SK-N-SH (cell line): Measurements from ENCODE around the gene SLC8A2. TPM values are rescaled to one million over a fixed set of nuclear protein-coding genes. Genes with fewer than 3 reads are reported as not detected.

Experiments used
- CTCF ChIA-PET: fragments of 300-600, 350-600 bp; formaldehyde crosslinking; extraction: SDS; loops from one replicate; lab custom pipeline; 2021; lab: Yijun Ruan, JAX
- POLR2A ChIA-PET: fragments of 350-600 bp; sonication (Branson Sonifier 250); formaldehyde crosslinking; extraction: SDS; loops from one replicate; lab custom pipeline; 2020; ENCODE audit warnings: antibody characterized with exemption, inconsistent platforms; lab: Yijun Ruan, JAX
- DNase-seq: peaks from one replicate; pipeline ENCODE4 v3.0.0; 2012
- H2AFZ ChIP-seq: fragments of 200-600 bp; sonication (generic); 2 replicates; pipeline ENCODE4 v1.8.1; 2016; ENCODE audit warnings: antibody characterized with exemption, mild to moderate bottlenecking, low read depth
- H3F3A ChIP-seq: fragments of 200-600 bp; sonication (generic); replicated peaks from 2 replicates; pipeline ENCODE3; 2016; ENCODE audit warnings: antibody characterized with exemption, mild to moderate bottlenecking; ENCODE audit not compliant: insufficient read depth
- H3K27ac ChIP-seq, 2 experiments: fragments of 200-500 bp in 1 of 2; fragments of 200-600 bp in 1 of 2; sonication (Bioruptor generic) in 1 of 2; sonication (generic), shearing (Covaris generic) in 1 of 2; 2 replicates each; pipeline versions ENCODE4 v1.5.1 to v1.6.1; 2014 to 2016; ENCODE audit warnings: low read depth in 2 of 2, inconsistent platforms in 1 of 2, low read length in 1 of 2, mild to moderate bottlenecking in 1 of 2, mixed read lengths in 1 of 2
- H3K27me3 ChIP-seq: fragments of 200-600 bp; sonication (generic), shearing (Covaris generic); 2 replicates; pipeline ENCODE4 v1.6.1; 2016; ENCODE audit warnings: mixed run types; ENCODE audit not compliant: insufficient read depth
- H3K36me3 ChIP-seq, 2 experiments: fragments of 200-500 bp in 1 of 2; fragments of 200-600 bp in 1 of 2; sonication (Bioruptor generic) in 1 of 2; sonication (generic) in 1 of 2; replicated peaks in 1 of 2; 2 replicates each; pipeline versions ENCODE3 to v1.5.1; 2014 to 2016; ENCODE audit warnings: low read length in 1 of 2, mild to moderate bottlenecking in 1 of 2; ENCODE audit not compliant: insufficient read depth in 2 of 2, control insufficient read depth in 1 of 2
- H3K4me1 ChIP-seq, 2 experiments: fragments of 200-500 bp in 1 of 2; fragments of 200-600 bp in 1 of 2; sonication (Bioruptor generic) in 1 of 2; sonication (generic), shearing (Covaris generic) in 1 of 2; 2 replicates each; pipeline versions ENCODE4 v1.5.1 to v1.6.1; 2014 to 2016; ENCODE audit warnings: low read depth in 1 of 2, low read length in 1 of 2, mixed run types in 1 of 2; ENCODE audit not compliant: insufficient read depth in 2 of 2, control insufficient read depth in 1 of 2
- H3K4me2 ChIP-seq: fragments of 200-600 bp; sonication (generic), shearing (Covaris generic); 2 replicates; pipeline ENCODE4 v1.6.1; 2017; ENCODE audit warnings: mixed run types
- H3K4me3 ChIP-seq, 2 experiments: fragments of 200-500 bp in 1 of 2; fragments of 200-600 bp in 1 of 2; sonication (Bioruptor generic) in 1 of 2; sonication (generic), shearing (Covaris generic) in 1 of 2; 2 replicates each; pipeline versions ENCODE4 v1.5.1 to v1.8.1; 2014 to 2016; ENCODE audit warnings: low read depth in 2 of 2, inconsistent platforms in 1 of 2, low read length in 1 of 2, mild to moderate bottlenecking in 1 of 2, mixed read lengths in 1 of 2, moderate library complexity in 1 of 2
- H3K79me2 ChIP-seq: fragments of 200-600 bp; sonication (generic); 2 replicates; pipeline ENCODE4 v1.8.1; 2017; ENCODE audit warnings: mild to moderate bottlenecking; ENCODE audit not compliant: insufficient read depth
- H3K9ac ChIP-seq: fragments of 200-600 bp; sonication (generic); 2 replicates; pipeline ENCODE4 v1.6.1; 2017; ENCODE audit warnings: mixed run types
- H3K9me2 ChIP-seq: fragments of 200-600 bp; sonication (generic); 2 replicates; pipeline ENCODE4 v1.6.1; 2017; ENCODE audit warnings: mixed run types
- H3K9me3 ChIP-seq: fragments of 200-600 bp; sonication (generic); 2 replicates; pipeline ENCODE4 v1.6.1; 2017; ENCODE audit warnings: mixed run types, mild to moderate bottlenecking, moderate library complexity
- H4K20me1 ChIP-seq: fragments of 200-600 bp; sonication (generic); 2 replicates; pipeline ENCODE4 v1.6.1; 2017; ENCODE audit warnings: mild to moderate bottlenecking, mixed run types; ENCODE audit not compliant: insufficient read depth
- EP300 ChIP-seq, 2 experiments: IDR thresholded peaks; 2 replicates each; pipeline versions ENCODE4 v1.4.0 to v1.6.1; 2012; ENCODE audit warnings: borderline replicate concordance in 1 of 2, low read depth in 1 of 2, low read length in 1 of 2
- FOSL2 ChIP-seq: IDR thresholded peaks from 2 replicates; pipeline ENCODE4 v1.4.0; 2012; ENCODE audit warnings: low read depth, mild to moderate bottlenecking, moderate library complexity, borderline replicate concordance
- FOXM1 ChIP-seq: IDR thresholded peaks from 2 replicates; pipeline ENCODE4 v1.4.0; 2012; ENCODE audit warnings: low read depth, mild to moderate bottlenecking
- JUND ChIP-seq: IDR thresholded peaks from 2 replicates; pipeline ENCODE4 v1.4.0; 2012
- MEF2A ChIP-seq: IDR thresholded peaks from 2 replicates; pipeline ENCODE4 v1.4.0; 2012; ENCODE audit warnings: low read depth, borderline replicate concordance
- MXI1 ChIP-seq: IDR thresholded peaks from 2 replicates; pipeline ENCODE4 v1.6.1; 2012; ENCODE audit warnings: mild to moderate bottlenecking, low read depth, low read length, improper control_type of control experiment
- POLR2AphosphoS5 ChIP-seq: IDR thresholded peaks from 2 replicates; pipeline ENCODE4 v1.6.1; 2012; ENCODE audit warnings: low read depth, low read length
- RAD21 ChIP-seq: IDR thresholded peaks from 2 replicates; pipeline ENCODE4 v1.6.1; 2012; ENCODE audit warnings: mild to moderate bottlenecking, low read length
- RFX5 ChIP-seq: IDR thresholded peaks from 2 replicates; pipeline ENCODE4 v1.6.1; 2012; ENCODE audit warnings: mild to moderate bottlenecking, improper control_type of control experiment, low read length
- SIN3A ChIP-seq: IDR thresholded peaks from 2 replicates; pipeline ENCODE4 v1.6.1; 2012; ENCODE audit warnings: low read depth, mild to moderate bottlenecking, low read length, moderate library complexity, borderline replicate concordance
- SMC3 ChIP-seq: IDR thresholded peaks from 2 replicates; pipeline ENCODE4 v1.6.1; 2012; ENCODE audit warnings: low read depth, low read length, improper control_type of control experiment
- TAF1 ChIP-seq: IDR thresholded peaks from 2 replicates; pipeline ENCODE4 v1.6.1; 2012; ENCODE audit warnings: low read depth, mild to moderate bottlenecking, low read length, moderate library complexity, borderline replicate concordance
- TCF12 ChIP-seq: IDR thresholded peaks from 2 replicates; pipeline ENCODE4 v1.4.0; 2012
- TEAD4 ChIP-seq: IDR thresholded peaks from 2 replicates; pipeline ENCODE4 v1.4.0; 2012; ENCODE audit warnings: mild to moderate bottlenecking, borderline replicate concordance; ENCODE audit not compliant: insufficient read depth
- USF1 ChIP-seq: IDR thresholded peaks from 2 replicates; pipeline ENCODE4 v1.4.0; 2012; ENCODE audit warnings: low read depth, borderline replicate concordance
- WGBS: methylation state at CpG from one replicate; pipeline ENCODE4 v1.1.6; 2017; ENCODE audit warnings: low lambda C conversion rate; 5-methylcytosine and 5-hydroxymethylcytosine counted together
- polyA plus RNA-seq, 3 experiments: library from polyadenylated mRNA; depleted of rRNA; stranded (reverse); fragments of >200 nt; gene quantifications; 2 replicates each; pipeline ENCODE4 v1.2.3, GENCODE V29; 2012
- TF ChIP-seq, protein P1 (sequence below): fragments of 200-600 bp; sonication (generic); IDR thresholded peaks from 2 replicates; pipeline ENCODE4 v1.6.1; 2017; ENCODE audit warnings: antibody characterized with exemption, mild to moderate bottlenecking, moderate library complexity
- TF ChIP-seq, protein P2 (sequence below): fragments of 150-350 bp; IDR thresholded peaks from 2 replicates; pipeline ENCODE4 v1.6.1; 2017; ENCODE audit warnings: antibody characterized with exemption, low read length, low read depth, borderline replicate concordance
- TF ChIP-seq, protein P3 (sequence below): IDR thresholded peaks from 2 replicates; pipeline ENCODE4; 2012
- TF ChIP-seq, protein P4 (sequence below): IDR thresholded peaks from 2 replicates; pipeline ENCODE4 v1.4.0; 2012; ENCODE audit warnings: low read depth

Gene SLC8A2
- polyA plus RNA-seq, 1 of the 3 experiments (the other 2 are of a cell fraction), result 0.58 TPM

DNA sequence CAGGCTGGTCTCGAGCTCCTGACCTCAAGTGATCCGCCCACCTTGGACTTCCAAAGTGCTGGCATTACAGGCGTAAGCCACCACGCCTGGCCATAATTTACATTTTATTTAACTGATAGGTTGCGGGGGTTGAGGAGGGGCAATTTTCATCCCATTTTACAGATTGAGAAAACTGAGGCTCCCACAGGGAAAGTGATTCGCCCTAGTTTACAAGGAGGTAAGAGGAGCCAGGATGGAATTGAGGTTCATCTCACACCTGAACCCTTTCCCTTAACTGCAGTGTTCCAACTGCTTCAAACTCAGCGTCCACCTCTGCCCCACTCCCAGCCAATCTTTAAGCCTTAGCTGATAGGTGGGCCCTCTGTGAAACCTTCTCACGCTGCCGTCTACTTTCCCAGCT, 47.2 kb upstream of the SLC8A2 start (continued):
- no peak for TF ChIP-seq USF1
- TF ChIP-seq, protein P1, sequence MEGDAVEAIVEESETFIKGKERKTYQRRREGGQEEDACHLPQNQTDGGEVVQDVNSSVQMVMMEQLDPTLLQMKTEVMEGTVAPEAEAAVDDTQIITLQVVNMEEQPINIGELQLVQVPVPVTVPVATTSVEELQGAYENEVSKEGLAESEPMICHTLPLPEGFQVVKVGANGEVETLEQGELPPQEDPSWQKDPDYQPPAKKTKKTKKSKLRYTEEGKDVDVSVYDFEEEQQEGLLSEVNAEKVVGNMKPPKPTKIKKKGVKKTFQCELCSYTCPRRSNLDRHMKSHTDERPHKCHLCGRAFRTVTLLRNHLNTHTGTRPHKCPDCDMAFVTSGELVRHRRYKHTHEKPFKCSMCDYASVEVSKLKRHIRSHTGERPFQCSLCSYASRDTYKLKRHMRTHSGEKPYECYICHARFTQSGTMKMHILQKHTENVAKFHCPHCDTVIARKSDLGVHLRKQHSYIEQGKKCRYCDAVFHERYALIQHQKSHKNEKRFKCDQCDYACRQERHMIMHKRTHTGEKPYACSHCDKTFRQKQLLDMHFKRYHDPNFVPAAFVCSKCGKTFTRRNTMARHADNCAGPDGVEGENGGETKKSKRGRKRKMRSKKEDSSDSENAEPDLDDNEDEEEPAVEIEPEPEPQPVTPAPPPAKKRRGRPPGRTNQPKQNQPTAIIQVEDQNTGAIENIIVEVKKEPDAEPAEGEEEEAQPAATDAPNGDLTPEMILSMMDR, result no peak
- TF ChIP-seq, protein P2, sequence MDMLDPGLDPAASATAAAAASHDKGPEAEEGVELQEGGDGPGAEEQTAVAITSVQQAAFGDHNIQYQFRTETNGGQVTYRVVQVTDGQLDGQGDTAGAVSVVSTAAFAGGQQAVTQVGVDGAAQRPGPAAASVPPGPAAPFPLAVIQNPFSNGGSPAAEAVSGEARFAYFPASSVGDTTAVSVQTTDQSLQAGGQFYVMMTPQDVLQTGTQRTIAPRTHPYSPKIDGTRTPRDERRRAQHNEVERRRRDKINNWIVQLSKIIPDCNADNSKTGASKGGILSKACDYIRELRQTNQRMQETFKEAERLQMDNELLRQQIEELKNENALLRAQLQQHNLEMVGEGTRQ, result no peak

DNA sequence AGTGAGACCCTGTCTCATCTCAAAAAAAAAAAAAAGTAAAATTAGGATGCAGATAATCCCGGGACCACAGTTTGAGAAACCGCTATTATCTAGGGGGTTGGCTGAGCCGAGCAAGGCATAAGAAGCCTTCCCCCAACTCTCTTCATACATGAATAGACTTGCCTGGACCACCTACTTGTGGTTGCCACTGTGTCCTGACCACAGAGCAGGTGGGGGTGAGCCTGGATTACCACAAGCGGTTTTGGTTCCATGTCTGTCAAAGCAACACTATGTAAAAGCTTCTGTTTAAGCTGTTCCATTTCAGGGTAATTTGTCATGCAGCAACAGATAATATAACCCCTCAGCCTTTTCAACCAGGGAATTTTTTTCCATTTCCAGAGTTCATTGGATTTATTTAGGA, 46.4 kb upstream of the SLC8A2 start:
- H3K27ac ChIP-seq, result no peak overlapping the region
- CTCF ChIA-PET, result interaction anchor here (1.0 to 9.2 kb wide), 5 partner anchors 16 to 180 kb away, joined by 3 to 81 read pairs (median 3); no protein-coding TSS in a partner anchor

More for the DNA sequence above, 46.4 kb upstream of the SLC8A2 start:
- H3K9me2 ChIP-seq, result no peaks in the 10 kb centered on the region
- no peak for TF ChIP-seq TEAD4
- TF ChIP-seq FOSL2, result no peak
- no peak for TF ChIP-seq MEF2A
- TF ChIP-seq, protein P3, sequence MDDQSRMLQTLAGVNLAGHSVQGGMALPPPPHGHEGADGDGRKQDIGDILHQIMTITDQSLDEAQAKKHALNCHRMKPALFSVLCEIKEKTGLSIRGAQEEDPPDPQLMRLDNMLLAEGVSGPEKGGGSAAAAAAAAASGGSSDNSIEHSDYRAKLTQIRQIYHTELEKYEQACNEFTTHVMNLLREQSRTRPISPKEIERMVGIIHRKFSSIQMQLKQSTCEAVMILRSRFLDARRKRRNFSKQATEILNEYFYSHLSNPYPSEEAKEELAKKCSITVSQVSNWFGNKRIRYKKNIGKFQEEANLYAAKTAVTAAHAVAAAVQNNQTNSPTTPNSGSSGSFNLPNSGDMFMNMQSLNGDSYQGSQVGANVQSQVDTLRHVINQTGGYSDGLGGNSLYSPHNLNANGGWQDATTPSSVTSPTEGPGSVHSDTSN, result no peak
- TF ChIP-seq TCF12, result no peak
- no peak for TF ChIP-seq MXI1
- TF ChIP-seq SIN3A, result no peak
- TF ChIP-seq EP300 (IDR thresholded peaks at IDR 0.05; ENCODE audit: borderline replicate concordance in 1 of 2, low read depth in 1 of 2, low read length in 1 of 2), result no peak
- no peak for TF ChIP-seq RAD21
- TF ChIP-seq, protein P2, result no peak
- no peak for TF ChIP-seq USF1
- TF ChIP-seq POLR2AphosphoS5, result no peak
- TF ChIP-seq TAF1, result no peak
- TF ChIP-seq, protein P4, sequence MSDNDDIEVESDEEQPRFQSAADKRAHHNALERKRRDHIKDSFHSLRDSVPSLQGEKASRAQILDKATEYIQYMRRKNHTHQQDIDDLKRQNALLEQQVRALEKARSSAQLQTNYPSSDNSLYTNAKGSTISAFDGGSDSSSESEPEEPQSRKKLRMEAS, result no peak
- TF ChIP-seq SMC3, result no peak
- TF ChIP-seq FOXM1, result no peak
- TF ChIP-seq RFX5, result no peak
- TF ChIP-seq JUND, result no peak
- 0 out of 2 replicates have a peak, but pooled peaks cover 1% of the 10 kb centered on the region for H4K20me1 ChIP-seq
- H3K36me3 ChIP-seq, result no peaks in the 10 kb centered on the region
- H3K9ac ChIP-seq, result no peak overlapping the region
- H3F3A ChIP-seq, result no peaks in the 10 kb centered on the region
- H3K4me2 ChIP-seq, result no peak overlapping the region
- POLR2A ChIA-PET, result no interaction called here
- WGBS, result 57% methylated on average over 4 of the region's 4 CpGs
- H2AFZ ChIP-seq, result no peak overlapping the region
- H3K79me2 ChIP-seq, result peaks cover 17% of the 10 kb centered on the region
- peaks cover 4 to 13% of the 10 kb centered on the region in 2 experiments; a peak in 3 of 4 replicates for H3K4me1 ChIP-seq
- no peaks in the 10 kb centered on the region for H3K9me3 ChIP-seq
- H3K4me3 ChIP-seq, result no peak overlapping the region
- H3K27me3 ChIP-seq, result no peaks in the 10 kb centered on the region
- DNase-seq, result no peak
